IPS-18a (cell line): ENCODE data around the gene RTL5.

Experiments used
- H3K27ac ChIP-seq: one replicate; pipeline ENCODE4 v1.5.1; 2013; ENCODE audit warnings: low read length
- H3K27me3 ChIP-seq: one replicate; pipeline ENCODE4 v1.6.1; 2013; ENCODE audit warnings: mild to moderate bottlenecking, low read length; ENCODE audit not compliant: control insufficient read depth, insufficient read depth
- H3K36me3 ChIP-seq: one replicate; pipeline ENCODE4 v1.6.1; 2013; ENCODE audit warnings: low read depth, low read length; ENCODE audit not compliant: control insufficient read depth
- H3K4me1 ChIP-seq: one replicate; pipeline ENCODE4 v1.6.1; 2013; ENCODE audit warnings: low read depth, low read length; ENCODE audit not compliant: control insufficient read depth
- H3K4me3 ChIP-seq: one replicate; pipeline ENCODE4 v1.5.1; 2013; ENCODE audit warnings: low read length
- H3K9ac ChIP-seq: one replicate; pipeline ENCODE4 v1.6.1; 2013; ENCODE audit warnings: mild to moderate bottlenecking, low read length, moderate library complexity
- H3K9me3 ChIP-seq: one replicate; pipeline ENCODE4 v1.6.1; 2013; ENCODE audit warnings: low read depth, low read length; ENCODE audit not compliant: control insufficient read depth

Gene RTL5

DNA sequence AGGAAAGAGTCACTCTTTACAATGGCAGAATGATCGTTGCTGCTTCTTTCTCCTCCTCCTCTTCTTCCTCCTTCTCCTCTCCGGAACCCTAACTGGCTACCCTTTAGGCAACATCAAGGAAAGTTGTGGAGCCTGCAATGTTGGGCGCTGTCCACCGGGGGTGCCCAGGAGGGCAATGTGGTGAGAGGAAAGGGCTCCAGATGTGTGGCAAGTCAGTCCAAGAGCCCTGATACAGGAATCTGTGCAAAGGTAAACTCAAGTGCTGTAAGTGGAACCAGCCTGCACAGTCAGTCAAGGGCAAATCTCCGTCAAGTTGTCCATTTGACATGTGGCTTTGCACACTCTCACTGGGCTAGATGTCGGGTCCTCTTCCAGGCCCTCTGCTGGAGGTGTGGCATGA lies 2.8 kb downstream of the RTL5 start:
- Histone ChIP-seq H3K36me3 (no peaks in the 10 kb centered on the region), H3K27ac (no peak overlapping the region), H3K9me3 (peaks cover 8% of the 10 kb centered on the region), H3K27me3 (peaks cover 55% of the 10 kb centered on the region), H3K4me3 (no peak overlapping the region), H3K4me1 (peaks cover 5% of the 10 kb centered on the region), H3K9ac (no peak overlapping the region)

DNA sequence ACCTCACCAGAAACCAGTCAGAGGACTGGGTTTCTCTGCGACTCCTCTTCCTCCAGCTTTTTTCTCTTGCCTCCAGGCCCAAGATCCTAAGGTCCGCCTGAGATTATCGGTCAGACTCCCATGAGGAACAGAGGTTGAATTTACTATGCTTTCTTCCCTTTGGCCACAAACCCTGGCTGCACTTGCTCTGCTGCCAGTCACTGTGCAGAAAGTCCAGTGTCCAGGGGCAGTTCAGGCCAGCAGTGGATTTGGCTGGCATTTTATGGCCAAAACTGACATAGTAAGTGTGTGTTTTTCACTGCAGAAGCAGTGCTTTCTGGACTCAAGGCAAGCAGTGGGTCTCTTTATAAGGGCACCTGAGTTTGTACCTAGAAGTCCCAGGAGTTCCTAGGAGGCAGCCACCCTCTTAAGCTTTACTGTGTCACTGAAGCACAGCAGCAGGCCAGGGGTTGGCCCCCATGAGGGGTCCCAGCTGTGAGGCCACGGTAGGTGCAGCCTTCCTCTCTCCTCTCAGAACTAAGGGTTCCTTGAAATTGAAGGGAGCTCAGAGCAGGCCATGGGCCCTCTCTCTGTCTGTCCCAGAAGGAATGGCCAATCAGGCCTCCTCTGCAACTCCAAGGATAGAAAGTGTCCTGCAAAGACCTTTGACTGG lies 3.4 kb downstream of the RTL5 start:
- Histone ChIP-seq H3K9ac (no peak overlapping the region), H3K4me1 (peaks cover 9% of the 10 kb centered on the region), H3K4me3 (no peak overlapping the region), H3K9me3 (peaks cover 8% of the 10 kb centered on the region), H3K27ac (no peak overlapping the region), H3K36me3 (no peaks in the 10 kb centered on the region), H3K27me3 (peaks cover 50% of the 10 kb centered on the region)

DNA sequence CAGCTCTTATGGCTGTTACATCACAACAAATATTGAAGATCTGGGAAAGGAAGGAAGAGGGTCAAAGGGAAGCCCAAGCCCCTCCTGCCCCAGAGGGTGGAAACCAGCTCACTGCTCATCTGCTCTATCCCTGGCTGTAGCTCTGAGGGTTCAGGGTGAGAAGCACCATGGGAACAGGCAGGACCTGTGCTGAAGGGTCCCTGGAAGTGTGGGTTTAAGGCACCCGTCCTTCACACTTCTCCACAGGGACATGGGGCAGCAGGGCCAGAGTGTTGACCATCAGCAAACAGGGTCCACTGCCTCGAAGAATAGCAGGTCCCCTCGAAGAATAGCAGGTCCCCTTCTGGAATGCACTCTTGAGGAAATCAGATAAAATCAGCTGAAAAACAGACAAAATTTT lies 4.4 kb downstream of the RTL5 start:
- Histone ChIP-seq H3K27me3 (peaks cover 40% of the 10 kb centered on the region), H3K9ac (no peak overlapping the region), H3K4me3 (no peak overlapping the region), H3K4me1 (peaks cover 15% of the 10 kb centered on the region), H3K36me3 (no peaks in the 10 kb centered on the region), H3K27ac (no peak overlapping the region), H3K9me3 (peaks cover 3% of the 10 kb centered on the region)

DNA sequence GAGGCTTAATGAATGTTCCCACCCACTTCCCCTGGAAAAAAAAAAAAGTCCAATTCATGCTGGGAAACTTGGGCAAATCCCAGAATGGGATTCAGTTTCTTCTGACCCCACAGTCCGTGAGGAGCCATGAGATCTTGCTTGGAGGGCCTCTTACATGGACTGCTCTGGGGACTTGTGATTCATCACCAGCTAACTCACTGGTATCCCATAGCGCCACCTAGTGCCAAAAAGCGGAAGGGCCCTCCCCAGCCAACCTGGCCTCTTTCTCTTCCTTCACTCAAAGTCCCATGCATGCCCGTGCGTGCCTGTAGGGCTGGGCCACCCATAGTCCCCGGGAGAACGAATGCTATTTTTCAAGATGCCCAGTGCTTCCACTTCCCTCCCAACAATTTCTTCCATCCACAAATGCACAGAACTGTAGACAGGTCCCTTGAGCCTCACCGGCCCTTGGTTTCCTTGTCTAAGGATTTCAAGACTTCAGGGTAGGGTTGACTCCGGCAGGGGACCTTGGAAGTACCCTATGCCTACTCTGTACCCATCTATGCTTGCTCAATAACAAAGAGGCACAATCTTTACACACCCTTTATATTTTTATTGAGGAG lies 5.1 kb downstream of the RTL5 start:
- Histone ChIP-seq H3K4me1 (peaks cover 15% of the 10 kb centered on the region), H3K4me3 (no peak overlapping the region), H3K27ac (no peak overlapping the region), H3K9ac (no peak overlapping the region), H3K36me3 (no peaks in the 10 kb centered on the region), H3K27me3 (peaks cover 35% of the 10 kb centered on the region), H3K9me3 (peaks cover 5% of the 10 kb centered on the region)

DNA sequence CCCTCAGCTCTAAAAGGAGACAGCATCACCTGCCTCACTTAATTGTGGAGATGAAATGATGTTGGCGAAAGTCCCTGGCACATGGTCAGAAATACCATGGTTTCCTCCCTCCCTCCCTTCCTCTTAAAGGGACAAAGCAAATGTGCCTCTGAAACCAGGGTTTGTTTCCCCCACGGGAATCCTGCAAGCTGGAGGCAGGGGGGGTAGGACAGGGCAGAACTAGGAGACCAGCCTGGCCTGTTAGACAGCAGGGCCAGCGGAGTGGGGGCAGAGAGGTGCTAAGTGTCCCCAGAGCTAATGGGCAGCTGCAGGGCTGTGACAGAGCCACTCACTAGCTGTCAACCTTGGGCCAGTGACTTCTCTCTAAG lies 5.7 kb downstream of the RTL5 start:
- H3K27me3 ChIP-seq, result peaks cover 31% of the 10 kb centered on the region
- H3K4me3 ChIP-seq, result no peak overlapping the region
- H3K36me3 ChIP-seq, result no peaks in the 10 kb centered on the region
- no peak overlapping the region for H3K27ac ChIP-seq
- H3K9me3 ChIP-seq, result peaks cover 7% of the 10 kb centered on the region
- H3K9ac ChIP-seq, result no peak overlapping the region
- peaks cover 15% of the 10 kb centered on the region for H3K4me1 ChIP-seq

DNA sequence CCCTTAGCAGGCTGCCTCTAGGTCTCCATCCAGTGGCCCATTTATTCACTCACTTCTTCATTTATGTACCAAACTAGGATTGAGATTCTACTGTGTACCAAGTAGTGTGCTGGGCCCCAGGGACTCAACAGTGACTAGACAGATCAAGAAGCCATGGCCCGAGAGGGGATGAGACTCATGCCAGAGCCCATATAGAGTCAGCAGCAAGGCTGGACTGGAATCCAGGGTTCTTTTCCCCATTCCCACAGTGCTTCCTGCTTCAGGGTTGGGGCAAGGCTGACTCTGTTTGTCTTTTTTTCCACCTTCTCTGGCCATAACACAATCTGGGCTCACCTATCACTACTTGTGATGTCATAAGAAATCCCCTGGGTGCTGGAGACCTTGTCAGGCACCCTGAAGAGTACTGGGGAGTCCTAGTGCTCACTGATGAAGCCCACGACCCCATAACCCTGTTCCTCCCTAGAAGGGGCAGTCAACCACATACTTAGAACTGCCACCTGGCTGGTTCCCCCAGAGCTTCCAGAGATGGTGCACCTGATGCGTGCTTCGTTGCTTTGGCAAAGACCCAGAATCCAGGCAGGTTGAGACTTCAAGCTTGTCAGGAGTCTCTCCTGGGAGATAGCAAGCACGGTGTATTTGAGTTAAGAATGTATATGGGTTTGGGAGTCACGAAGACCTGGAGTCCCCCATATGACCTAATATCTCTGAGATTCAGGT lies 6.2 kb downstream of the RTL5 start:
- H3K27ac ChIP-seq, result no peak overlapping the region
- H3K36me3 ChIP-seq, result no peaks in the 10 kb centered on the region
- H3K27me3 ChIP-seq, result peaks cover 26% of the 10 kb centered on the region
- no peak overlapping the region for H3K4me3 ChIP-seq
- H3K4me1 ChIP-seq, result peaks cover 15% of the 10 kb centered on the region
- no peak overlapping the region for H3K9ac ChIP-seq
- H3K9me3 ChIP-seq, result peaks cover 7% of the 10 kb centered on the region

DNA sequence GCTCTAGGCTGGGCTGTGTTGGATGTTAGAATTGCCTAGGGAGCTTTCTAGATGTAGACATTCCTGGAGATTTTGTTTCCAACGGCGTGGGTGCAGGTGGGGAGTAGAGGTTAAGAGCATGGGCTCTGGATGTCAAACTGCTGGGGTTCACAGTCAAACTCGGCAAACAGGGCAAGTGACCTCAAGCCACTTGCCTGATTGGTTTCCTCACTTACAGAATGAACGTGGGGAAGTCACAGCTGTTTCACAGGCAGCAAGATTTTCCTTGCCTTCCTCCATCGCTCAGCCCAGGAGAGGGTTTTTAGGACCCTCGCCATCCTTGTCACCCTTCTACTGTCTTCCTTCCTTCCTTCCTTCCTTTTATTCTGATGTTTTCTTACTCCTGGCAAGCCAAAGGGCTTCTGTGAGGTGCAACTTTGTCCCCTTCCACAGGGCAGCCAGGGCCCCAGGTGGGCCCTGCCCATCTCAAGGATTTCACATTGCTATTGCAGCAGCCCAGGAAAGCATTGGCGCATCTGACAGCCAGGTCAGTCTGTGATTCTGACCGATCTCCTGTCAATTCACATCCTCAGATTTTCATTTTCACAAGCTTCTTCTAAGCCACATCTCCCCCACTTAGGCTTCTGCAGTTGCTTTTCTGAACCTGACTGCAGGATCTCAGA lies 7.0 kb downstream of the RTL5 start:
- no peak overlapping the region for H3K27ac ChIP-seq
- H3K9me3 ChIP-seq, result peaks cover 10% of the 10 kb centered on the region
- peaks cover 17% of the 10 kb centered on the region for H3K27me3 ChIP-seq
- H3K4me3 ChIP-seq, result no peak overlapping the region
- H3K36me3 ChIP-seq, result no peaks in the 10 kb centered on the region
- peaks cover 15% of the 10 kb centered on the region for H3K4me1 ChIP-seq
- H3K9ac ChIP-seq, result no peak overlapping the region

DNA sequence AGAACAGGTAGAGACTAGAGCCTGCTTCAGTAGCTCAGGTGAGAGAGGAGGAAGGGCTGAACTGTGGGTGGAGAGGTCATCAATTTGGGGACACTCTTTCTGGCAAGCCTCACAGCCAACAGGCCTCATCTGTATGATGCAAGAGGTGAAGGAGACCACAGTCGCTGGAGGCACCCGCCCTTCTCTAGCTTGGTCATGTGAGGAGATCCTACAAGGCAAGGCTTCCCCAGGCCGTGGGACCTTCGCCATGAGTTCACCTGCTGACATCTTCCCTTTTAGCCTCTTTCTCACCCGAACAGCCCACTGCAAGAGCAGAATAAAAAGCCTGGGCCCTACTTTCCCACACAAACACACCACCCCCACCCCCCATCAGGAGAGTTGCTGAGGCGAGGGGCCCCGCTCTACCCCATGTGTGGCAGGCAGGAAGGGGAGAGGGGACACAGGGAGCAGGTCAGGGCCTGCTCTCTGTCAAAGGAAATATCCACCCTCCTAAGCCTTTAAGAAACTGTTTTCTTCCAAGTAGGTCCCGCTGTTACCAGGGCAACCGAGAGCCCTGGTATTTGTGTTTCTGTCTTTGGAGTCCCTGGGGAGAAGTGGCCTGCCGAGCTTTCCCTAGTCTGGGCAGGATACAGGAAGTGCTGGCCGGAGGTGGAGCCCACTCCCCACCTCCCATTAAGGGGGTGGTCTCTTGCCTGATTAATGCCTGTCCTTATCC lies 8.1 kb downstream of the RTL5 start:
- Histone ChIP-seq H3K9ac (peak overlapping the region; percentile 53), H3K4me3 (no peak overlapping the region), H3K27ac (no peak overlapping the region), H3K27me3 (peaks cover 7% of the 10 kb centered on the region), H3K9me3 (peaks cover 11% of the 10 kb centered on the region), H3K4me1 (peaks cover 15% of the 10 kb centered on the region), H3K36me3 (no peaks in the 10 kb centered on the region)

DNA sequence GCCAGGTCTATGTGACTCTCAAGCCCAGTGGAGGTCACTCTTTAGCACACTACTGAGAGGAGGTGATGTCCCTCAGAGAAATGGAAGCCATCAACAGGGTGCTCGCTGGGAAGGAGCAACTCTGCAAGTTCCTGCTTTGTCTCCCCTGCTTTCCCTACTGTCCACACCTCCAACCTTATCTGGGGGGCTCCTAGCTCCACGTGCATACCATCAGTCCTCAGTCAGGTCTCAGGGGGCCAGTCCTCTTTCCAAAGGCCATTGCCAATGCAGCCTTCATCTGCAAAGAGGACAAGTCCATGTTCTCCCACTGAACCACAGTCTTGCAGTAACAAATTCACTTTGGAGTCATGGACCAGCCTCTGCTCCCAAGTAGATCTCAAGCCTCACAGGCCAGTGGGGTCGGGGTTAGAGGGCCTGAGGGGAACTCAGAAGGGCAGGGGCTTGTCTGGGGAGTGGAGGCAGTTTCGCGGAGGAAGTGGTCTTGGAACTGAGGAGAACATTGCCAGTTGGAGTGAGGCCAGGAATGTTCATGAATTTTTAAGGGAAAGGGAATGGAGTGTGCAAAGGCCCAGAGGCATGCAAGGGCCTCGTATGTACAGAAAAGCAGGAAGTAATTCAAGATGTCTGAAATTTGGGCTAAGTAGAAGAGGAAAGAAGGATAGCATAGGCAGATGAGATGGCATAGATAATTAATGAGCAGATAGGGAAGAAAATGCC lies 8.9 kb downstream of the RTL5 start:
- Histone ChIP-seq H3K4me3 (no peak overlapping the region), H3K9me3 (peaks cover 11% of the 10 kb centered on the region), H3K36me3 (no peaks in the 10 kb centered on the region), H3K27me3 (no peaks in the 10 kb centered on the region), H3K27ac (peak overlapping the region; percentile 36), H3K9ac (peak overlapping the region; percentile 53), H3K4me1 (peaks cover 15% of the 10 kb centered on the region)

DNA sequence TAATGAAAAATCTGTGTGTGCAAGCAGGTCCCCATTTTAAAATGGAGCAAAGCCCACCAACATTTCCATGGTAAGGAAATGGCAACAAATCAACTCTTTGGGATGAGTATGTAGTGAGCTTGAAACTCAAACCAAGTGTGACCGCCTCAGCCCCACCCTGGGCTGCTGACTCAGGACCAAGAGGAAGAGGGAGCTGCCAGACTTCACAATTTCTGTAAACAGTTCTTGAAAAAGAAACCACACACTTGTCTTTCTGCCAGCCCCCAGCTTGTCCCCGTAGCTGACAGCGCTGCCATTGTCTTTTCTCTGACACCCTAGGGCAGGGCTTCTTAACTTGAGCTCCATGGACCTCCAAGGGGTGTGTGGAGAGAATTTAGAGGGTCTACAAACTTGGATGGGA lies 10.3 kb downstream of the RTL5 start:
- H3K9ac ChIP-seq, result no peak overlapping the region
- peaks cover 15% of the 10 kb centered on the region for H3K4me1 ChIP-seq
- H3K36me3 ChIP-seq, result no peaks in the 10 kb centered on the region
- H3K27me3 ChIP-seq, result no peaks in the 10 kb centered on the region
- no peak overlapping the region for H3K27ac ChIP-seq
- peaks cover 8% of the 10 kb centered on the region for H3K9me3 ChIP-seq
- H3K4me3 ChIP-seq, result no peak overlapping the region

DNA sequence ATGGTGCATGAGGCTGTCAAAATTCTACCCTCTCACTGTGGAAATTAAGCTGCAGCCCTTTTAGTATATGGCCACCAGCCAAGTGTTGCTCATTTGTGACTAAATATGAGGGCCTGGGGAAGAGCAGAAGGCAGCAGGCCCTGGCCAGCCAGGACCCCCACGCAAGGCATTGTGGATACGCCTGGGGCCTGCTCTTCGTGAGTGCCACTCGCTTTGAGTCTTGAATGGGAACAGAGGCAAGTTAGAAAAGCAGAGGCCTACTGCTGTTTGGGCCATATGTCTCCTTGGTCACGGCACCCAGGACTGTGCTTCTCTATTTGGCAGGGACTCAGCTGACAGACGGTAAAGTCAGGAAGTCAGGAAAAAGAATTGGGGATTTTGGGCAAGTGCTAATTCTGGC lies 10.9 kb downstream of the RTL5 start:
- Histone ChIP-seq H3K9me3 (peaks cover 8% of the 10 kb centered on the region), H3K4me3 (no peak overlapping the region), H3K9ac (no peak overlapping the region), H3K4me1 (peaks cover 15% of the 10 kb centered on the region), H3K36me3 (no peaks in the 10 kb centered on the region), H3K27ac (no peak overlapping the region), H3K27me3 (no peaks in the 10 kb centered on the region)
